COLO829 (cell line): ENCODE results near the gene UGT1A1.

Experiments used
- DNase-seq: peaks from one replicate; pipeline ENCODE4 v3.0.0; 2012; ENCODE audit warnings: low spot score

UGT1A1 gene

GRCh38 chr2:233798335-233799086 lies 38.4 kb downstream of the UGT1A1 start:
- DNase-seq = no peak

- DNase-seq = no peak
Observed at GRCh38 chr2:233799087-233799665, 39.1 kb downstream of the UGT1A1 start.

- DNase-seq = no peak
Observed at GRCh38 chr2:233799716-233800115, 39.6 kb downstream of the UGT1A1 start.

GRCh38 chr2:233800208-233800607 lies 40.1 kb downstream of the UGT1A1 start:
- DNase-seq = no peak

- DNase-seq = no peak
Observed at GRCh38 chr2:233801357-233802131, 41.5 kb downstream of the UGT1A1 start.

- DNase-seq = no peak
Observed at GRCh38 chr2:233802132-233802815, 42.2 kb downstream of the UGT1A1 start.

GRCh38 chr2:233803292-233803911 lies 43.3 kb downstream of the UGT1A1 start:
- DNase-seq = no peak

- no peak for DNase-seq
Observed at GRCh38 chr2:233803994-233804393, 43.9 kb downstream of the UGT1A1 start.

GRCh38 chr2:233807215-233807865 lies 47.3 kb downstream of the UGT1A1 start:
- no peak for DNase-seq

- DNase-seq = no peak
Observed at GRCh38 chr2:233807966-233808935, 48.2 kb downstream of the UGT1A1 start.

- DNase-seq = no peak
Observed at GRCh38 chr2:233810385-233810784, 50.3 kb downstream of the UGT1A1 start.

GRCh38 chr2:233811087-233811486 lies 51.0 kb downstream of the UGT1A1 start:
- DNase-seq = no peak

GRCh38 chr2:233811732-233812131 lies 51.7 kb downstream of the UGT1A1 start:
- no peak for DNase-seq

- DNase-seq = no peak
Observed at GRCh38 chr2:233813236-233814055, 53.4 kb downstream of the UGT1A1 start.

- peak; percentile 59 for DNase-seq
Observed at GRCh38 chr2:233814056-233814835, 54.2 kb downstream of the UGT1A1 start.

- no peak for DNase-seq
Observed at GRCh38 chr2:233815861-233816260, 55.8 kb downstream of the UGT1A1 start.

GRCh38 chr2:233816334-233816733 lies 56.3 kb downstream of the UGT1A1 start:
- DNase-seq = no peak

- no peak for DNase-seq
Observed at GRCh38 chr2:233816771-233817170, 56.7 kb downstream of the UGT1A1 start.
